ENCODE data around the gene STAC.
"Not testable (repeated sequence)": the region's sequence is repeated elsewhere in the genome, so short reads cannot be mapped to it uniquely, and the experiment has no call there.

STAC gene

DNA sequence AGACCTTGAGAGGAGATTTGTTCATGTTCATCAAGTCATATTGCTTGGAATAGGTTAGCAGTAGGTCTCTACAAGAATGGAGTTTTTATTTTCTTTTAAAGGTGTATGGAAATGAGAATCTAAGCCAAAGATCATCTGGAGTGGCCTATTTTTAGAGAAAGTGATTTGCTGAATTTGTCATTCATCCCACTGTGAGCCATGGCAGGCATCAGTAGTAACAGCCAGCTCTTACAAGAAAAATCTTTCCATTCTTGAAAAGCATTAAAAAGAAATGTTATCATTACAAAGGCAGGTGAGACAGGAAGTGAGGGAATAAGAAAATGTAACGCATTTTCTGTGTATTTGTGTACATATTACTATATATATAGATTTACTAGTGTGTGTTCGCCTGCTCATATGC, 29.6 kb downstream of the STAC start:
- in situ Hi-C loops (cut with MboI; ENCODE audit: low sequenced_read_pairs): no loop called here

DNA sequence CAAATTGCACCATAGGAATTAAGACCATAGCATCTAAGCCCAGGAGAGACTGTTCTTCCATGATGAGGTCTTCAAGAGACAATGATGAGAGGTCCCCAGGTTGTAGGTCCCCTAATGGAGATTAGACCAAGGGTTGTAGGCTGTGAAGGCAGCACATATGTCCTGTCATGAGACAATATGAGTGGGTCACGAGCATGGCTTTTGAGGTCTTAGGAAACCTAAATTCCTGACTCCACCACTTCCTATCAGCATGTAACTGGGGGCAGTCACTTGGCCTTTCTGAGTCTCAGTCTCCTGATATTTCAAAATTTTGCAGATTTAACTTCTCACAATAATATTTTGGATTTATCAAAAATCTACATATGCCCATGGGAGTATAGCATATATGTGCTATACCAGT, 31.3 kb downstream of the STAC start:
- in situ Hi-C loops (cut with MboI; ENCODE audit: low sequenced_read_pairs): no loop called here

DNA sequence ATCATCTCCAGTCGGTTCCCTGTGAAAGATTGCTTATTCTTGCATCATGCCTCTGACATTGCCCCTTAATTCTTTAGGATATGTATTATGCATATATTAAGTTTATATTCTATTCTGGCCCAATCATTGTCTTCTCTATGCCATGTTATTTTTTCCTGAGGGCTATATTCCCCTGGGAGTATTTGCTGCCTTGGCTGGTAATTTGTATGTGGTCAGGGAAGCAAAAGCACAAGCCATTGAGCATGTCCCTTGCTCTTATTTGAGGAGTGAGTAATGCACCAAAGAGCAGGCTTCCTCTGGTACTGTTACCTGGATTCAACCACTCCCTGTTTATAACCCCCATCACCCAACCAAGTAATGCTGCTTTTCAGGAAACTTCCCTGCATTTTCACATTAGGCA, 36.3 kb downstream of the STAC start:
- in situ Hi-C loops (cut with MboI; ENCODE audit: low sequenced_read_pairs): no loop called here

DNA sequence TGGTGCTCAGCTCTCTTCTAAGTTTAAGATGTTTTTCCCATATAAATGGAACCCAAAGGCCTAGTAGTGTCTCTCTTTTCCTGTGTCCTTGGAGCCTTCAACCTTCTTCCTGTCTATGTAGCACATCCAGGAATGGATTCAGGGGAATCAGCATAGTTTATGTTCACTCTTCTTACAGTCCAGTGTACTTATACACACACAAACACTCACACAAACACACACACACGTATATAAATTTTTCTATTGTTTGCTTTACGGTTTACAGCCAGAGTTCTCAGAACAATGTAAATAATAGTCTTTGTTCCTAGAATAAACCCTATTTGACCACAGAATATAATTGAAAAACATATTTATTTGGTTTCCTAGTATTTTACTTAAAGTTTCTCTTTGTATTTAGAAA, 36.9 kb downstream of the STAC start:
- in situ Hi-C loops (cut with MboI; ENCODE audit: low sequenced_read_pairs): no loop called here

DNA sequence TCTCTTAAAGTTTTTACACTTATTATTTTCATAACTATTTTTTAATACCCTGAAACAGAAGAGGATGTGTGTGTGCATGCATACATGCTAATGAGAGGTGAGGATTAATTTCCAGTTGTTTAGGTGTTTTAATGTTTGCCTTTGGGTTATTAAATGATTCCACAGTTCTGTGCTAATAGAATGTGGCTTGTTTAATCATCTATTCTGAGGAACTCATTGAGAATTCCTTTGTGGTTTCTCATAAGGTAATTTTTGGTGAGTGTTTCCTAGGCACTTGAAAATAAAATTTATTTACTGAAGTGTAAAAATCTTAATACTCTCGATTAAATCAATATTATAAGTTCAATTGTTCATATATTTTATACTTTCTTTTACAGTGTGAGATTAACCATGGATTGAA, 38.0 kb downstream of the STAC start:
- in situ Hi-C loops (cut with MboI; ENCODE audit: low sequenced_read_pairs): no loop called here

DNA sequence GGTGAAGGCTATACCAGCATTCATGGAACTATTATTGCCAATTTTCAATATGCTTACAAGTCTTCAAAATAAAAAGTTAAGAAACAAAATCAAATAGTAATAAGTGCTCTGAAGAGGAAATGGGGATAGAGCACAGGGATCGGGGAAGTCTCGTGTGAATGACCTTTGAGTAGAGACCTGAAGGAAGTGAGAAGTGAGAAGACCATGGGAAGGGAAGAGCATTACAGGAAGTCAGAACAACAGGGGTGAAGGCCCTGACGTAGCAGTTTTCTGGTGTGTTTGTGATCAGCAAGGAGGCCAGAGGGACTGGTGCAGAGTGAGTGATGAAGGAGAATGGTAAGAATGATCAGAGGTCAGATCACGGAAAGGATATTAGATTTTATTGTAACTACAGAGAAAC, 48.1 kb downstream of the STAC start:
- in situ Hi-C loops (cut with MboI; ENCODE audit: low sequenced_read_pairs): no loop called here

DNA sequence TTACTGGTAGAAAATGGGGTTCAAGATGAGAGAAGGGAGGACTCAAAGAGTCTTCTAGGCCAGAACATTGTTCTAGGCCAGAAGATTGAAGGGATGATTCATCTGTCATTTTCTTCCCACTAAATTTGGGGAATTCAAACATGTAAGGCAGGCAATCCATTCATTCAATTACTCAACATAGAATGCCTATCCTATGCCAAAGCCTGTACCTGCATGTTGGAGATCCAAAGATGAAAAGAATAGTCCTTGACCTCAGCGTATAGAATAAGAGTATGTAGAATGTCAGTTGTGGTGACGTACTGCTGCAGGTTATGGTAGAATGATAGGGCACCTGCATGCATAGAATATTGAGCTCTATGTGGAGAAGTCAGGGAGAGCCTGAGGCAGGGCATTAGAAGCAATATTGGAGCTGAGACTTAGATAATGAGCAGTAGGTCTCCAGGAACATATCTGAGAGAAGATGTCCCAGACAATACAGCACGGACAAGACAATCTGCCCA, 49.7 kb downstream of the STAC start:
- in situ Hi-C loops (cut with MboI; ENCODE audit: low sequenced_read_pairs): no loop called here

DNA sequence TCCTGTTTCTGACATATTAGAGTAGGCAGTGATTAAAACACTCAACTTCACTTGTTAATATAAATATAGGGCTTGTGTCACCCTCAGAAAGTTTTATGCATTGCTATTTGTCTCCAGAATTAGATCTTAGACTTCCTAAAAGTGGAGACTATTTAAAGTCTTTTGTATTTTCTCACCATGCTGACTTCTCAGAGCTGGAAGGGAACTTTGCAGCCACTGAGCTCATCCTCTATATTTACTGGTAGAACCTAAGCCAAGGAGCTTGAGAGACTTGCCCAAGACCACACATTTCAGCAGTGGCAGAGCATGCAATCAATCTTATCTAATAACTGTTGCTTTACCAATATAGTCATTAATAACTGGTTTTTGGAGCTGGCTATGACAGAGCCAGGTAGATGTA, 53.2 kb downstream of the STAC start:
- in situ Hi-C loops (cut with MboI; ENCODE audit: low sequenced_read_pairs): no loop called here

DNA sequence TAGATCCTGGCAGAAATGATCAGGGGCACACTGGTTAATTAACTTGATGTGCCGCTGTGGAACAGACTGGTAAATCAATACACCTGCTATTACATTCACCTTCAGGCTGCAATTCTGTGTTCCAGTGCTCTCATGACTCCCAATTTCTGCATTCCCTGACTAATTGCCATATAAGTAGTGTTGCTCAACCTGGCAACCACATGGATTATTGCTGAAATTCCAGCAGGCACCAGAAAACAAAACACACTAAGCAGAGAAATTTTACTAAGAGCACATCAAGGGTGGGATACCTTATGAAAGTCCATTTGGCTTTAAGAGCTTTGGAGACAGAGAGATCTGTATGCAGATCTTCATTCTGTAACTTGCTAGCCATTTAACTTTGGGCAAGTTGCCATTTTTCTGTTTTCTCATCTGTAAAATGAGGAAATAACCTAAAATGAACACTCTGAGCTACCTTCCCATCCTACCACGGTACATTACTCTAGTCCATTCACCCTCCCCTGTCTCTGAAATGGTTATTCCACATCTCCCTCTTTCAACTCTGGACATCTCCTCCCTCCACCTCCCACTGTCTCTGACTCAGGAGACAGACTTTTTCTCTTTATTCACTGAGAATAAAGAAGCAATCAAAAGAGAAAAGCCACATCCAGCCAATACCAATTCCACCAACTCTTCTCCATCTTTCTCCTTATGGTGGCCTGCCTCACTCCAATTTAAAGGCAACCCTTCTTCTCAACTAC, 54.6 kb downstream of the STAC start:
- in situ Hi-C loops (cut with MboI; ENCODE audit: low sequenced_read_pairs): no loop called here

DNA sequence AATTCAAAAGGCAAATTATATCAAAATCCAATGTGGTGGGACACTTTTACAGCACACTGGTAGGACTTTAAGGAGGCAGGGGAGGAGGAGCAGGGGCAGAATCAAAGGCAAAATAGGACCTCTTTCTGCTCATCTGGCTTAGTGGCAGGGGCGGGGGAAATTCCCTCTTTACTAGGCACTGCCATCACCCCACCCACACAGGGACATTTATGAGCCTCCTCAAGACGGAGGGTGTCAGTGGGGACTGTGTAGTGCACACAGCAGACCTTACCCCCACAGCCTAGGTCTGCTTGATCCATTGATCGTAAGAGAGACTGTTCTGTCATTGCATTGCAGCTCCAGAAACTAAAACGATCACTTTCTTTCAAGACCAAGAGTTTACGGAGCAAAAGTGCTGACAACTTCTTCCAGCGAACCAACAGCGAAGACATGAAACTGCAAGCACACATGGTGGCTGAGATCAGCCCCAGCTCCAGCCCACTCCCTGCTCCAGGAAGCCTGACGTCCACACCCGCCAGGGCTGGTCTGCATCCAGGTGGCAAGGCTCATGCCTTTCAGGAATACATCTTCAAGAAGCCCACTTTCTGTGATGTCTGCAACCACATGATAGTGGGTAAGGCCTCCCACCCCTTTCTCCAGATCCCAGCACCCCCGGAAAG, 62.9 kb downstream of the STAC start:
- in situ Hi-C loops (cut with MboI; ENCODE audit: low sequenced_read_pairs): no loop called here

DNA sequence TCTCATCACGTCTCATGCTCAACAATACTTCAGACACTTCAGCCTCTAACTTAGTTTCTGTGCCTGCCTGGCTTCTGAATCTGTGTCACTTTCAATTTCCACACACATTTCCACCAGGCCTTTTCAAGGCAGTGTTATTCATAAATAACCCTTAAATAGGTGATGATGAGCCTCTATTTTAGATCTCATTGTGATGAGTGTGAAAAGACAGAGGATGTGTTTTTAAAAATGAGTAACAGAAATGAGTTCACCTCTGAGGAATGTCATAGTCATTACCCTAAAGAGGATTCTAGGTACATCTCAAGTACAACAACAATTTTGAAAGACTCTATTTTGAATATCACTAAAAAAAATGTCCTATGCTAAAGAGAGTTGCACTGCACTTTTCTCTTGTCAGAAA, 64.6 kb downstream of the STAC start:
- in situ Hi-C loops (cut with MboI; ENCODE audit: low sequenced_read_pairs): no loop called here

DNA sequence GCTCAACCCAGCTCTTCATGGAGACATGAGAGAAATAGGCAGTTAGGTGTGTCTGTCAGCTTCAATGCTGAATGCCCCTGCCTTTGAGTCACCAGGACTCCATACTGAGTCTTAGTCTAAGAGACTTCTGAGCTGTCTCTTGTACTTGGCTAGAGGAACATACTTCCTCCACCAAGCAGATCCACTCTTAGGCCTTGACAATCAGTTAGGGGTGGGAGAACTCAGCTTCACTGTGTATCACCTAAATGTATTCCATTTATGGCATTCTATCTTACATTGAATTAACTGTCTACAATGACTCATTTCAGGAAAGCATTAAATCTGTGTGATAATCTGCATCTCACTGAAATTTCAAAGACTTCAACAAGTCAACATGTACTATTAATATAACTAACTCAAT, 66.0 kb downstream of the STAC start:
- in situ Hi-C loops (cut with MboI; ENCODE audit: low sequenced_read_pairs): no loop called here

DNA sequence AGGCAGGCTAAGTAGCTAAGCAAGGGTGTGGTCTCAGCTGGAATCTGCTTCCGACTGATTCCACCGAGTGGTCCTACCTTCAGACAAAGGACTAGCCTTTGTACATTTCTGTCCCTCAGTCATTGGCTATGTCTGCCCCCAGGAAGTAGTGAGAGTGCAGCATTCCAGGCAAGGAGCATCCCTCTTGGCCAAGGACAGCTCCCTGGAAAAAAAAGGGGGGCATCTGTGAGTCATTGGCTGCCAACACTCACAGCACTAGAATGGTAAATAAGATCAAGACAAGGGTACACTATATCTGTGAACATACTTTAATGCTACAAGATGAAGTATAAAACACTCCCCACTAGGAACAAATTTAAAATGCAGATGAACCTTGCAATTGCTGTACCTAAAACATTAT, 66.8 kb downstream of the STAC start:
- in situ Hi-C loops (cut with MboI; ENCODE audit: low sequenced_read_pairs): no loop called here

DNA sequence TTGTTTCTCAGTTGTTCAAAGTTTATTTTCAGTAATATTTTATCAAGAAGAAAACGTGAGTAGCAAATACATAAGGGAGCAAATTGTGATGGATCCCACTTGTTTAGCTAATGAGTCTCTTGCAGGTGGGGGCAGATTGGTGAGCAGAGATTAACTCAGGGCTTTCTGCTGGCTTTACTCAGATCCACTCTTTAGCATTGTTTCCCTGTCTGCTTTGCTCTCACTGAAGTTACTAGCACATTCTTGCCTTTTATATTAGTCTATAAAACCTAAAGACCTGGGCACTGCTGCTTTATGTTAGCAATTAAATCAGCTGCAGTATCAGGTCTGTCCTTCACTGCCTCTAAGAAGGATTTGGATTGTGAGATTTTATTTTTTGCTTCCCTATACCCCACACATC, 71.5 kb downstream of the STAC start:
- in situ Hi-C loops (cut with MboI; ENCODE audit: low sequenced_read_pairs): no loop called here

DNA sequence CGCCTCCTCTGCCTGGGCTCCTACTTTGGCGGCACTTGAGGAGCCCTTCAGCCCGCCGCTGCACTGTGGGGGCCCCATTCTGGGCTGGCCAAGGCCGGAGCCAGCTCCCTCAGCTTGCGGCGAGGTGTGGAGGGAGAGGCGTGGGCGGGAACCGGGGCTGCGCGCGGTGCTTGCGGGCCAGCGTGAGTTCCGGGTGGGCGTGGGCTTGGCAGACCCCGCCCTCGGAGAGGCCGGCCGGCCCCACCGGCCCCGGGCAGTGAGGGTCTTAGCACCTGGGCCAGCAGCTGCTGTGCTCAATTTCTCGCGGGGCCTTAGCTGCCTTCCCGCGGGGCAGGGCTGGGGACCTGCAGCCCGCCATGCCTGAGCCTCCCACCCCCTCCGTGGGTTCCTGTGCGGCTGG, 72.9 kb downstream of the STAC start:
- in situ Hi-C loops (cut with MboI; ENCODE audit: low sequenced_read_pairs): not testable (repeated sequence)

DNA sequence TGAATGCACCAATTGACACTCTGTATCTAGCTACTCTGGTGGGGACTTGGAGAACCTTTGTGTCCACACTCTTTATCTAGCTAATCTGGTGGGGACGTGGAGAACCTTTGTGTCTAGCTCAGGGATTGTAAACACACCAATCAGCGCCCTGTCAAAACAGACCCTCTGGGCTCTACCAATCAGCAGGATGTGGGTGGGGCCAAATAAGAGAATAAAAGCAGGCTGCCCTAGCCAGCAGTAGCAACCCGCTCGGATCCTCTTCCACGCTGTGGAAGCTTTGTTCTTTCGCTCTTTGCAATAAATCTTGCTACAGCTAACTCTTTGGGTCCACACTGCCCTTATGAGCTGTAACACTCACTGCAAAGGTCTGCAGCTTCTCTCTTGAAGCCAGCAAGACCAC, 73.6 kb downstream of the STAC start:
- in situ Hi-C loops (cut with MboI; ENCODE audit: low sequenced_read_pairs): not testable (repeated sequence)

DNA sequence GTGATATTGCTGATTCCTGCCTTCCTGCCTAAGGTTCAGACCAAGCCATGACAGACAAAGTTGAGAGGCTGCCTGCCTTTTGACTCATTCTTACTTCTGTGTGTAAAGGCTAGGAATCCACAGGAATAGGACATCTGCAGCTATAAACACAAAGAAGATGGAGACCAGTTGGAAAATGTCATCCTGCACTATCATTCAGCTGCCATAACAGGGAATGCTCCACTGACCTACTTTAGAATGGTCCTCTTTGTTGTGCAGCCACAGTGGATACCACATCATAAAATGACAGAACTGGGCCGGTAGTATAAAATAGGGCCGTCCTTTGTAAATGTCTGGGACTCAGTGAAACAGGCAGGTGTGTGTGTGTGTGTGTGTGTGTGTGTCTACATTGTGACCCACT, 75.1 kb downstream of the STAC start:
- in situ Hi-C loops (cut with MboI; ENCODE audit: low sequenced_read_pairs): no loop called here

DNA sequence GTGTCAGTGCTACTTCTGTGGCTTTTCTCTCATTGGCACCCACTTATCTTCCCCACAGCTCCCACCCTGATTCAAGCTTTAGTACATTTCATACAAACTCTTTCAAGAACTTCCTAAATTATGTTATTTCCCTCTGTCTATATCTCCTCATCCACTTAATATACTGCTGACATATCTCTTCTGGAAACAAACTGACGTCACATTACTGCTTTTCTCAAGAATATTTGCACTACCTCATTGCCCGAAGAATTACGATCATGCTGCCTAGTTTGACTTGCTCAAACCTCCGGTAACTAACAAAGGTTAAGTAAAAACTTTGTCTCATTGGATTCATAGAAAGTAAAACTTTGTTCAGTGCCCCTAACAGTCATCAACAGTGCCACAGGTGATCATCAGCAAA, 76.5 kb downstream of the STAC start:
- in situ Hi-C loops (cut with MboI; ENCODE audit: low sequenced_read_pairs): no loop called here

DNA sequence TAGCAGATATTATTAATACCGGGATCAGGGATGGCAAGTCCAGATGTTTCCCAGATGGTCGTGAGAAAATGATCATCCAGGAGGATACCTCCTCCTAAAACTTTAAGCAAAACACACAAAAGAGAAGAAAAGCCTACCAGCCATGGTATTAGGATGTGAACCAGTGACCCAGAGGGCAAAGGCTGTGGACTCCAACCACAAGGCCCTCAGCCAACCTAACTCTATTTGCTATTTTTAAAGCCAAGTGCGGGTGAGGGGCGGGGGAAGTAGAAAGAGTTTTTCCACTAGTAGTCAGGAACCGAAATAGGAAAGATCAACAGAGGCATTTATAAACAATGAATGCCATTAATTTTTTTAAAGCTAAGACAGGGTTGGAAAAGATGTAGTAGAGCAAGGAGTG, 77.4 kb downstream of the STAC start:
- in situ Hi-C loops (cut with MboI; ENCODE audit: low sequenced_read_pairs): no loop called here

DNA sequence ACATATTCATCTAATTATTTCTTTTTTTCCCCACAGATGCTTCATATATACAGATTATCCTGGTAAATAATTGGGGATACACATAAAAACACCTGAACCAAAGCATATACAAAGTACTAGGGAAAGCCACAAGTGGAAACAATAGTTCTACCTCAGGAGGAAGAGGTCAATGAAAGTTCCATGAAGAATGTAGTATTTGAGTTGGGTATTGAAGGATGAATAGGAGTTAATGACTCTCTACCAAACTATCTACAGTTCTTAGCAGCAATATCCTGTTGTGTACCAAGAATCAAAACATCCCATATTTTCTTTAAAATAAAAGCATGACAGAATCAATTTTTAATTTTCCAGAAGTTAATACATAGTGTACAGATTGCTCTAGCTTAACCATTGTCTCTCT, 78.9 kb downstream of the STAC start:
- in situ Hi-C loops (cut with MboI; ENCODE audit: low sequenced_read_pairs): no loop called here

DNA sequence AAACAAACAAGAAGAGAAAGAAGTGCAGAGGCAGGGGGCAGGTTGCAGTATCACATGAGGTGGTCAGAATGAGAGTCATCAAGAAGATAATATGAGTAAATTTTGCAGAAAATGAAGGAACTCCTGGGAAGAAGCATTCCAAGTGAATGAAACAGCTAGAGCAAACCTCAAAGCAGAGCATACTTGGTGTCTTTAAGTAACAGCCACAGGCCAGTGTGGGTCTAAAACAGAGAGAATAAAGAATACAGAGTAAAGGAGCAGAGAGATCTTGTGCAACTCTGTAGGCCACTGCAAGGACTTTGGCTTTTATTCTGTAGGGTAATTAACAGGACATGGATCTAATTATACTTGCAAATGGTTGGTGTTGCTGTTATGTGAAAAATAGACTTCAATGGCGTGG, 81.3 kb downstream of the STAC start:
- in situ Hi-C loops (cut with MboI; ENCODE audit: low sequenced_read_pairs): no loop called here

DNA sequence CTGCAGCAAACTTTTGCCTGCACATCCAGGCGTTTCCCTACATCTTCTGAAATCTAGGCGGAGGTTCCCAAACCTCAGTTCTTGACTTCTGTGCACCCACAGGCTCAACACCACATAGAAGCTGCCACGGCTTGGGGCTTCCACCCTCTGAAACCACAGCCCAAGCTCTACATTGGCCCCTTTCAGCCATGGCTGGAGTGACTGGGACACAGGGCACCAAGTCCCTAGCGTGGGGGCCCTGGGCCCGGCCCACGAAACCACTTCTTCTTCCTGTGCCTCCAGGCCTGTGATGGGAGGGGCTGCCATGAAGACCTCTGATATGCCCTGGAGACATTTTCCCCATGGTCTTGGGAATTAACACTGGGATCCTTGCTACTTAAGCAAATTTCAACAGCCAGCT, 91.7 kb downstream of the STAC start:
- in situ Hi-C loops (cut with MboI; ENCODE audit: low sequenced_read_pairs): not testable (repeated sequence)

DNA sequence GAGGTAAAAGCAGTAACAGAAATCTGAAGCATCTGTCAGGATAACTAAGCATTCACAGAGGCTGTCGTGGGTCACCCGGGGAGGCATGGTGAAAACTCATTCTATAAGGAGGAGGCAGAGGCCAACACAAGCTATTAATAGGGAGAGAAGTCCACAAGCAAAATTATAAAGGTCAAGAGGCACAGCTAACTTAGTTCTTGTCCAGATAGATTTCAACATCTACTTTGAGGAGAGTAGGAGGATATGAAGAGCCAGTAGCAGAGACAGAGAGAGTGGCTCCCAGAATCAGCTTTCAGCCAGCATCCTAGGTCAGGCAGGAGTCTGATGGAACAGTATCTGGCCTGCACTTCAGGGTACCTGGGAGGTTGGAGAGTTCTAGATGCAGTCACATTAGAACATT, 95.3 kb downstream of the STAC start:
- in situ Hi-C loops (cut with MboI; ENCODE audit: low sequenced_read_pairs): no loop called here

Measured in hTERT RPE-1 (cell line).